Subcutaneous adipose tissue (tissue), 4 donors: Measurements from ENCODE around the gene RASEF. TPM values are rescaled to one million over a fixed set of nuclear protein-coding genes. Genes with fewer than 3 reads are reported as not detected.

Experiments
- CTCF ChIP-seq: fragments of 450-650 bp; IDR thresholded peaks from one replicate; pipeline ENCODE4 v1.5.1; 2016; ENCODE audit warnings: low read depth, mild to moderate bottlenecking, control low read depth, antibody characterized with exemption, moderate library complexity
- total RNA-seq, 4 donors: library from RNA; depleted of rRNA; stranded (reverse); fragments of >200 nt; gene quantifications; one replicate each; pipeline ENCODE4 v1.1.0, GENCODE V29; 2016

The RASEF gene
- total RNA-seq, 4 donors from 2014 or later = under 0.01 to 0.16 TPM; not detected in 2

GRCh38 chr9:83066771-83067170 is 3.8 kb upstream of the RASEF start:
- no peak for TF ChIP-seq CTCF

GRCh38 chr9:83065233-83065632 is 2.3 kb upstream of the RASEF start:
- TF ChIP-seq CTCF = no peak

- TF ChIP-seq CTCF = no peak
Observed at GRCh38 chr9:83061990-83062650, 822 bp downstream of the RASEF start.

- no peak for TF ChIP-seq CTCF
Observed at GRCh38 chr9:83061036-83061435, 1.9 kb downstream of the RASEF start.

DNA sequence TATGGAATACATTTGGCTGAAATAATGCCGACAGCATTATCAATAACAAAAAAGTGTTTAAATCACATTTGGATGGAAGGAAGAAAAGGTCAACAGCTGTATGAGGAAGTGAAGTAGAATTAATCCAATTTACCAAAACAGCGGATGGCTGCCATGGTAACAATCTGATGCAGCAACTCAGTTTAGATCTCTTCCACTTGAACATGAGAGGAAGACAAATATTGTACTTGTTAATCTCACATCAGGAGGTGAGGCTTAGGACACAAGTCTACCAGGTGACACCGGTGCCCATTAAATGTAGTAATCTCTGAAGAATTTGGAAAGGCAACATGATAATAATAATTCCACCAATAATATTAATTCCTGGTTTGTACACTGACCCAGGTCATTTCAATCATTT is 2.4 kb downstream of the RASEF start:
- TF ChIP-seq CTCF = no peak

GRCh38 chr9:83059417-83059816 is 3.5 kb downstream of the RASEF start:
- no peak for TF ChIP-seq CTCF

DNA sequence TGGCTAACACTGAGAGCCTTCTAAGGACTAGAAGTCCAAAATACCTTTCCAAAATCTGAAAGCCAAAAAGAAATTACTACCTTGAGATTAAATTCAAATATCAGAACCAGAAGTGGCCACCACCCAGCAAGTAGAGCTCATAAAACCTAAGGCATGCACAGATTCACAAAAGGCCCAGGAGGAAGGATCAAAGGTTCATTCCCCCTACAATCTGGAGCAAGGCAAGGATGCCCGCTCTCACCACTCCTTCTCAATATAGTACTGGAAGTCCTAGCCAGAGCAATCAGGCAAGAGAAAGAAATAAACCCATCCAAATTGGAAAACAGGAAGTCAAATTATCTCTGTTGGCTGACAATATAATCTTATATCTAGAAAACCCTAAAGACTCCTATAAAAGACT is 6.0 kb downstream of the RASEF start:
- TF ChIP-seq CTCF = no peak
